SK-N-SH (cell line): ENCODE data around the gene NME2. TPM values are rescaled to one million over a fixed set of nuclear protein-coding genes. Genes with fewer than 3 reads are reported as not detected.

Source experiments
- CTCF ChIA-PET: fragments of 300-600, 350-600 bp; formaldehyde crosslinking; extraction: SDS; loops from one replicate; lab custom pipeline; 2021; lab: Yijun Ruan, JAX
- POLR2A ChIA-PET: fragments of 350-600 bp; sonication (Branson Sonifier 250); formaldehyde crosslinking; extraction: SDS; loops from one replicate; lab custom pipeline; 2020; ENCODE audit warnings: antibody characterized with exemption, inconsistent platforms; lab: Yijun Ruan, JAX
- DNase-seq: peaks from one replicate; pipeline ENCODE4 v3.0.0; 2012
- H2AFZ ChIP-seq: fragments of 200-600 bp; sonication (generic); 2 replicates; pipeline ENCODE4 v1.8.1; 2016; ENCODE audit warnings: antibody characterized with exemption, mild to moderate bottlenecking, low read depth
- H3F3A ChIP-seq: fragments of 200-600 bp; sonication (generic); replicated peaks from 2 replicates; pipeline ENCODE3; 2016; ENCODE audit warnings: antibody characterized with exemption, mild to moderate bottlenecking; ENCODE audit not compliant: insufficient read depth
- H3K27ac ChIP-seq, 2 experiments: fragments of 200-500 bp in 1 of 2; fragments of 200-600 bp in 1 of 2; sonication (Bioruptor generic) in 1 of 2; sonication (generic), shearing (Covaris generic) in 1 of 2; 2 replicates each; pipeline versions ENCODE4 v1.5.1 to v1.6.1; 2014 to 2016; ENCODE audit warnings: low read depth in 2 of 2, inconsistent platforms in 1 of 2, low read length in 1 of 2, mild to moderate bottlenecking in 1 of 2, mixed read lengths in 1 of 2
- H3K27me3 ChIP-seq: fragments of 200-600 bp; sonication (generic), shearing (Covaris generic); 2 replicates; pipeline ENCODE4 v1.6.1; 2016; ENCODE audit warnings: mixed run types; ENCODE audit not compliant: insufficient read depth
- H3K36me3 ChIP-seq, 2 experiments: fragments of 200-500 bp in 1 of 2; fragments of 200-600 bp in 1 of 2; sonication (Bioruptor generic) in 1 of 2; sonication (generic) in 1 of 2; replicated peaks in 1 of 2; 2 replicates each; pipeline versions ENCODE3 to v1.5.1; 2014 to 2016; ENCODE audit warnings: low read length in 1 of 2, mild to moderate bottlenecking in 1 of 2; ENCODE audit not compliant: insufficient read depth in 2 of 2, control insufficient read depth in 1 of 2
- H3K4me1 ChIP-seq, 2 experiments: fragments of 200-500 bp in 1 of 2; fragments of 200-600 bp in 1 of 2; sonication (Bioruptor generic) in 1 of 2; sonication (generic), shearing (Covaris generic) in 1 of 2; 2 replicates each; pipeline versions ENCODE4 v1.5.1 to v1.6.1; 2014 to 2016; ENCODE audit warnings: low read depth in 1 of 2, low read length in 1 of 2, mixed run types in 1 of 2; ENCODE audit not compliant: insufficient read depth in 2 of 2, control insufficient read depth in 1 of 2
- H3K4me2 ChIP-seq: fragments of 200-600 bp; sonication (generic), shearing (Covaris generic); 2 replicates; pipeline ENCODE4 v1.6.1; 2017; ENCODE audit warnings: mixed run types
- H3K4me3 ChIP-seq, 2 experiments: fragments of 200-500 bp in 1 of 2; fragments of 200-600 bp in 1 of 2; sonication (Bioruptor generic) in 1 of 2; sonication (generic), shearing (Covaris generic) in 1 of 2; 2 replicates each; pipeline versions ENCODE4 v1.5.1 to v1.8.1; 2014 to 2016; ENCODE audit warnings: low read depth in 2 of 2, inconsistent platforms in 1 of 2, low read length in 1 of 2, mild to moderate bottlenecking in 1 of 2, mixed read lengths in 1 of 2, moderate library complexity in 1 of 2
- H3K79me2 ChIP-seq: fragments of 200-600 bp; sonication (generic); 2 replicates; pipeline ENCODE4 v1.8.1; 2017; ENCODE audit warnings: mild to moderate bottlenecking; ENCODE audit not compliant: insufficient read depth
- H3K9ac ChIP-seq: fragments of 200-600 bp; sonication (generic); 2 replicates; pipeline ENCODE4 v1.6.1; 2017; ENCODE audit warnings: mixed run types
- H3K9me2 ChIP-seq: fragments of 200-600 bp; sonication (generic); 2 replicates; pipeline ENCODE4 v1.6.1; 2017; ENCODE audit warnings: mixed run types
- H3K9me3 ChIP-seq: fragments of 200-600 bp; sonication (generic); 2 replicates; pipeline ENCODE4 v1.6.1; 2017; ENCODE audit warnings: mixed run types, mild to moderate bottlenecking, moderate library complexity
- H4K20me1 ChIP-seq: fragments of 200-600 bp; sonication (generic); 2 replicates; pipeline ENCODE4 v1.6.1; 2017; ENCODE audit warnings: mild to moderate bottlenecking, mixed run types; ENCODE audit not compliant: insufficient read depth
- CHD2 ChIP-seq: fragments of 150-350 bp; IDR thresholded peaks from 2 replicates; pipeline ENCODE4 v1.6.1; 2018; ENCODE audit warnings: low read length; ENCODE audit not compliant: partially characterized antibody
- ELF1 ChIP-seq: IDR thresholded peaks from 2 replicates; pipeline ENCODE4 v1.4.0; 2012
- FOXJ3 ChIP-seq: sonication (generic); formaldehyde crosslinking; IDR thresholded peaks from 2 replicates; pipeline ENCODE4 v1.5.1; 2020; ENCODE audit warnings: mild to moderate bottlenecking, missing genetic modification reagents
- FOXM1 ChIP-seq: IDR thresholded peaks from 2 replicates; pipeline ENCODE4 v1.4.0; 2012; ENCODE audit warnings: low read depth, mild to moderate bottlenecking
- GABPA ChIP-seq: IDR thresholded peaks from 2 replicates; pipeline ENCODE4 v1.4.0; 2012; ENCODE audit warnings: low read depth, mild to moderate bottlenecking
- NFIC ChIP-seq: IDR thresholded peaks from 2 replicates; pipeline ENCODE4 v1.4.0; 2012; ENCODE audit warnings: borderline replicate concordance
- NRF1 ChIP-seq: IDR thresholded peaks from 2 replicates; pipeline ENCODE4 v1.6.1; 2012; ENCODE audit warnings: low read depth, mild to moderate bottlenecking, low read length
- RAD21 ChIP-seq: IDR thresholded peaks from 2 replicates; pipeline ENCODE4 v1.6.1; 2012; ENCODE audit warnings: mild to moderate bottlenecking, low read length
- RCOR1 ChIP-seq: fragments of 150-350 bp; IDR thresholded peaks from 2 replicates; pipeline ENCODE4 v1.6.1; 2017; ENCODE audit warnings: antibody characterized with exemption, low read length
- RFX5 ChIP-seq: IDR thresholded peaks from 2 replicates; pipeline ENCODE4 v1.6.1; 2012; ENCODE audit warnings: mild to moderate bottlenecking, improper control_type of control experiment, low read length
- SMC3 ChIP-seq: IDR thresholded peaks from 2 replicates; pipeline ENCODE4 v1.6.1; 2012; ENCODE audit warnings: low read depth, low read length, improper control_type of control experiment
- TCF12 ChIP-seq: IDR thresholded peaks from 2 replicates; pipeline ENCODE4 v1.4.0; 2012
- TEAD4 ChIP-seq: IDR thresholded peaks from 2 replicates; pipeline ENCODE4 v1.4.0; 2012; ENCODE audit warnings: mild to moderate bottlenecking, borderline replicate concordance; ENCODE audit not compliant: insufficient read depth
- YY1 ChIP-seq: IDR thresholded peaks from 2 replicates; pipeline ENCODE4 v1.4.0; 2012; ENCODE audit warnings: low read depth, mild to moderate bottlenecking
- WGBS: methylation state at CpG from one replicate; pipeline ENCODE4 v1.1.6; 2017; ENCODE audit warnings: low lambda C conversion rate; 5-methylcytosine and 5-hydroxymethylcytosine counted together
- polyA plus RNA-seq, 3 experiments: library from polyadenylated mRNA; depleted of rRNA; stranded (reverse); fragments of >200 nt; gene quantifications; 2 replicates each; pipeline ENCODE4 v1.2.3, GENCODE V29; 2012
- TF ChIP-seq, protein P1 (sequence below): fragments of 150-350 bp; IDR thresholded peaks from 2 replicates; pipeline ENCODE4 v1.6.1; 2016; ENCODE audit warnings: mild to moderate bottlenecking, low read depth, low read length
- TF ChIP-seq, protein P2 (sequence below): IDR thresholded peaks from 2 replicates; pipeline ENCODE4 v1.4.0; 2012; ENCODE audit warnings: low read depth, borderline replicate concordance

Gene NME2
- polyA plus RNA-seq, 1 of the 3 experiments (the other 2 are of a cell fraction) = 1,446 TPM

DNA sequence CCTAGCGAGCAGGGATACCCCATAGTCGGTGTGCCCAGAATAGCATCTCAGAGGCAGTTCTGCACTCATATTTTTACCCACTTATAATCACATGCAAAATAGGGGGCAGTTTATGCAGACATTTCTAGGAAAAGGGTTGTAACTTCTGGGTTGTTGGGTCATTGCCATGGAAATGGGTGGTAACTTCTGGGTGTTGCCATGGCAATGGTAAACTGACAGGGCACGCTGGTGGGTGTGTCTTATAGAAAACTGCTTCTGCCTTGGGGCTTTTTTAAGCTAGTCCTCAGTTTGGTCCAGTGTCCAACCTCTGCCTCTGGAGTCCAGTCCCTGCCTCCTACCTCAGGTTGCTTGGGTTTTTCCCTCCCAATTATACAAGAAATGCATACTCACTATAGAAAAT lies 38.1 kb upstream of the NME2 start:
- Histone ChIP-seq H3K4me3 (no peak overlapping the region), H3F3A (no peaks in the 10 kb centered on the region), H2AFZ (no peak overlapping the region), H3K27ac (no peak overlapping the region), H3K9me3 (no peaks in the 10 kb centered on the region), H4K20me1 (no peaks in the 10 kb centered on the region), H3K79me2 (no peaks in the 10 kb centered on the region), H3K4me1 (no peaks in the 10 kb centered on the region), H3K27me3 (no peaks in the 10 kb centered on the region), H3K9ac (no peak overlapping the region), H3K36me3 (no peaks in the 10 kb centered on the region), H3K4me2 (no peak overlapping the region), H3K9me2 (no peaks in the 10 kb centered on the region)
- POLR2A ChIA-PET = no interaction called here
- WGBS = 95% methylated on average over 3 of the region's 3 CpGs
- no peak for DNase-seq
- CTCF ChIA-PET = interaction anchor here (2.0 kb wide), 1 partner anchor 25 kb away, joined by 8 read pairs; the partner anchor contains the start of gene NME1
- no peak for TF ChIP-seq RFX5

DNA sequence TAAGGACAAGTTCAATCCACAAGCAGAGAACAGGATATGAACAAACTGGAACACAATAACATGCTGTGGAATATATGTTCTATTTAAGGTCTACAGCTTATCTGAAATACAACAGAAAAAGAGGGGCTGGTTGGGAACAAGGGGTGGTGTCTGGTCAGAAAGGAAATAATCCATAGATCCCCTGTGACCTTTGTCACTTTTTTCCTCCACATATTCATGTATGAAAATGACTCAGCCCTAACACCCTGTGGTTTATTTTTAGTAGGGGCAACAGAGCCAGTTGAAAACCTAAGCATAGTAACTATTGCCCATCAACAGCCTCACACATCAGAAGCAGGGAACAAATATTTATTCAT lies 33.3 kb upstream of the NME2 start:
- no peak overlapping the region for H3K9ac ChIP-seq
- H4K20me1 ChIP-seq = no peaks in the 10 kb centered on the region
- TF ChIP-seq SMC3 = no peak
- no peak for TF ChIP-seq YY1
- no peaks in the 10 kb centered on the region for H3K9me3 ChIP-seq
- no peak overlapping the region for H3K27ac ChIP-seq
- DNase-seq = no peak
- no peaks in the 10 kb centered on the region for H3K27me3 ChIP-seq
- no peaks in the 10 kb centered on the region for H3K9me2 ChIP-seq
- no peaks in the 10 kb centered on the region for H3F3A ChIP-seq
- H2AFZ ChIP-seq = peak overlapping the region; percentile 18
- no peaks in the 10 kb centered on the region for H3K4me1 ChIP-seq
- no peak overlapping the region for H3K4me3 ChIP-seq
- no peaks in the 10 kb centered on the region for H3K79me2 ChIP-seq
- CTCF ChIA-PET = interaction anchor here (1.6 to 1.9 kb wide), 2 partner anchors 12 to 132 kb away, joined by 4 read pairs; no protein-coding TSS in a partner anchor
- no peaks in the 10 kb centered on the region for H3K36me3 ChIP-seq
- POLR2A ChIA-PET = no interaction called here
- no peak overlapping the region for H3K4me2 ChIP-seq

DNA sequence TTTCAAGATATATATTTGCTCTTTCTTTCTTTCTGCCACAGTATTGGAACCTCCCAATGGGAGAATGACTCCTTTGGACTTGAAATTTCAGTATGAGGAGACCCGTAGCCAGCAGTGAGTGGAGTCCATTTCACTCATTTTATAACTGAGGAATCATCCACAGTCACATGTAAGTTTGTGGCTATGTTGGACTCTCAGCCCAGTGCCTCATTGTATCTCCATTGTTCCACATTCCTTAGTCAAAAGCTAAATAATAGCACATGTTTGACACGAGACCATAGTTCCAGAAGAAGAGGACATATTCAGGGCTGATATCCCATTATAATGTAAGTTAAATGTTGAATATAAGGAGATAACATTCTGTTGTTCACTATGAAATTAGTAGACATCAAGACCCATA lies 32.8 kb upstream of the NME2 start:
- H3K27ac ChIP-seq = no peak overlapping the region

DNA sequence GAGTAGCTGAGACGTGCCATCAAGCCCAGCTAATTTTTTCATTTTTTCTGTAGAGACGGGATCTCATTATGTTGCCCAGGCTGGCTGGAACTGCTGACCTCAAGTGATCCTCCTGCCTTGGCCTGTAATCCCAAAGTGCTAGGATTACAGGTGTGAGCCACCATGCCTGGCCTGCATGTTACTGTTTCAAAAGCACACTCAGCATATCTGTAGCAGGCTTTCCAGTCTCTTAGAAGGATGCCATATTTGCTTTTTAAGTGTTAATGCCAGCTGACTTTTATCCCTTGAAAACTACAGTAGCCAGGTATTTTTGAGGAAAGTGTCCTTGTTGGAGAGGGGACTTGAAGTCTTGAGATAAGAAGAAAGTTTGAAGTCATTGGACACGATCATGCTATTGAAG lies 30.3 kb upstream of the NME2 start:
- Histone ChIP-seq H3K27me3 (no peaks in the 10 kb centered on the region), H3K4me1 (no peaks in the 10 kb centered on the region; a peak in 1 of 4 replicates), H3K79me2 (no peaks in the 10 kb centered on the region), H2AFZ (no peak overlapping the region), H4K20me1 (no peaks in the 10 kb centered on the region), H3K9me3 (no peaks in the 10 kb centered on the region), H3K36me3 (no peaks in the 10 kb centered on the region), H3K9me2 (no peaks in the 10 kb centered on the region), H3K4me3 (no peak overlapping the region), H3K9ac (no peak overlapping the region), H3F3A (peaks cover 4% of the 10 kb centered on the region), H3K27ac (no peak overlapping the region), H3K4me2 (no peak overlapping the region)
- no peak for DNase-seq
- WGBS = 92% methylated on average over 3 of the region's 3 CpGs
- TF ChIP-seq NFIC = no peak
- TF ChIP-seq NRF1 = no peak
- no peak for TF ChIP-seq FOXJ3
- TF ChIP-seq, protein P1, sequence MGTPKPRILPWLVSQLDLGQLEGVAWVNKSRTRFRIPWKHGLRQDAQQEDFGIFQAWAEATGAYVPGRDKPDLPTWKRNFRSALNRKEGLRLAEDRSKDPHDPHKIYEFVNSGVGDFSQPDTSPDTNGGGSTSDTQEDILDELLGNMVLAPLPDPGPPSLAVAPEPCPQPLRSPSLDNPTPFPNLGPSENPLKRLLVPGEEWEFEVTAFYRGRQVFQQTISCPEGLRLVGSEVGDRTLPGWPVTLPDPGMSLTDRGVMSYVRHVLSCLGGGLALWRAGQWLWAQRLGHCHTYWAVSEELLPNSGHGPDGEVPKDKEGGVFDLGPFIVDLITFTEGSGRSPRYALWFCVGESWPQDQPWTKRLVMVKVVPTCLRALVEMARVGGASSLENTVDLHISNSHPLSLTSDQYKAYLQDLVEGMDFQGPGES = no peak
- TF ChIP-seq GABPA = no peak
- no peak for TF ChIP-seq ELF1
- TF ChIP-seq RAD21 = no peak
- TF ChIP-seq, protein P2, sequence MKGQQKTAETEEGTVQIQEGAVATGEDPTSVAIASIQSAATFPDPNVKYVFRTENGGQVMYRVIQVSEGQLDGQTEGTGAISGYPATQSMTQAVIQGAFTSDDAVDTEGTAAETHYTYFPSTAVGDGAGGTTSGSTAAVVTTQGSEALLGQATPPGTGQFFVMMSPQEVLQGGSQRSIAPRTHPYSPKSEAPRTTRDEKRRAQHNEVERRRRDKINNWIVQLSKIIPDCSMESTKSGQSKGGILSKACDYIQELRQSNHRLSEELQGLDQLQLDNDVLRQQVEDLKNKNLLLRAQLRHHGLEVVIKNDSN = no peak
- TF ChIP-seq FOXM1 = no peak
- TF ChIP-seq TCF12 = no peak
- no peak for TF ChIP-seq RCOR1
- TF ChIP-seq SMC3 = no peak
- no peak for TF ChIP-seq CHD2
- TF ChIP-seq TEAD4 = no peak
- ChIA-PET CTCF (interaction anchor here (0.8 to 1.7 kb wide), 5 partner anchors 15 to 508 kb away, joined by 3 to 10 read pairs (median 3); partner anchors contain the start of gene NME1), POLR2A (interaction anchor here (0.6 kb wide), 1 partner anchor 409 kb away, joined by 3 read pairs; no protein-coding TSS in a partner anchor)

More for the DNA sequence above, 32.8 kb upstream of the NME2 start:
- TF ChIP-seq TCF12 = no peak
- TF ChIP-seq RFX5 = no peak
- TF ChIP-seq FOXJ3 = no peak
- Histone ChIP-seq H3K79me2 (no peaks in the 10 kb centered on the region), H3K27me3 (no peaks in the 10 kb centered on the region), H3K9me2 (no peaks in the 10 kb centered on the region), H3F3A (peaks cover under 1% of the 10 kb centered on the region), H3K9ac (no peak overlapping the region), H2AFZ (no peak overlapping the region), H3K4me1 (no peaks in the 10 kb centered on the region), H4K20me1 (no peaks in the 10 kb centered on the region), H3K36me3 (no peaks in the 10 kb centered on the region), H3K4me2 (no peak overlapping the region), H3K9me3 (no peaks in the 10 kb centered on the region), H3K4me3 (no peak overlapping the region)
- no peak for DNase-seq
- CTCF ChIA-PET = interaction anchor here (1.6 to 1.9 kb wide), 2 partner anchors 11 to 133 kb away, joined by 4 read pairs; no protein-coding TSS in a partner anchor
- POLR2A ChIA-PET = no interaction called here
- WGBS = 85% methylated on average over 2 of the region's 2 CpGs
